NCI-H748 (cell line): ENCODE data around the gene GAREM1.

Experiments used
- DNase-seq: peaks from one replicate; lab custom pipeline; 2025; ENCODE audit not compliant: unreplicated experiment; lab: John Stamatoyannopoulos, UW

Gene GAREM1

DNA sequence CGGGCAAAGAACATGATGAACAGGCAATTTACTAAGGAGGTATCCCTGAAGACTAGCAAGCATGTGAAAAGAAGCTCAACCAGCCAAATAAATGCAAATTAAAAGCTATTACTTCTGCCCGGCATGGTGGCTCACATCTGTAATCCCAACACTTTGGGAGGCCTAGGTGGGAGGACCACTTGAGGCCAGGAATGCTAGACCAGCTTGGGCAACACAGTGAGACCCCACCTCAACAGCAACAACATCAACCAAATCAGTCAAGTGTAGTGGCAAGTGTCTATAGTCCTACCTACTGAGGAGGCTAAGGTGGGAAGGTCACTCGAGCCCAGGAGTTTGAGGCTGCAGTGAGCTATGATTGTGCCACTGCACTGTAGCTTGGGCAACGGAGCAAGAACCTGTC is 141.7 kb downstream of the GAREM1 start:
- DNase-seq, result no peak

DNA sequence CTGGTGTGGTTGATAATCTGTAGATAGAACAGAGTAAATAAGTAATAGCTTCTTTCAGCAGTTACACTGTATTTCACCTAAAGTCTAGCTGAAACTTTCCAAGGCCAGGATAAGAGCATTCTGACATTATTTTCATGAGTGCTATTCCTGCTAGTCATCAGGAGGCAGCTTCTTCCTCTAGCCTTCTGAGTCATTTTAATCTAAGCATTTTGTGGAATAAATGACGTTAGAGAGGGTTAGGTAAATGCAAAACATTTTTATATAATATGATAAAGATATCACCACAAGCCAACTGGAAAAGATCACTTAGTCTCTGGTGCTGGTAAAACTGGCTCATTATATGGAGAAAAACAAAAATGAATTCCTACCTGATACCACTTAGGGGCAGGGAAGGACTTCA is 142.3 kb downstream of the GAREM1 start:
- DNase-seq, result no peak

DNA sequence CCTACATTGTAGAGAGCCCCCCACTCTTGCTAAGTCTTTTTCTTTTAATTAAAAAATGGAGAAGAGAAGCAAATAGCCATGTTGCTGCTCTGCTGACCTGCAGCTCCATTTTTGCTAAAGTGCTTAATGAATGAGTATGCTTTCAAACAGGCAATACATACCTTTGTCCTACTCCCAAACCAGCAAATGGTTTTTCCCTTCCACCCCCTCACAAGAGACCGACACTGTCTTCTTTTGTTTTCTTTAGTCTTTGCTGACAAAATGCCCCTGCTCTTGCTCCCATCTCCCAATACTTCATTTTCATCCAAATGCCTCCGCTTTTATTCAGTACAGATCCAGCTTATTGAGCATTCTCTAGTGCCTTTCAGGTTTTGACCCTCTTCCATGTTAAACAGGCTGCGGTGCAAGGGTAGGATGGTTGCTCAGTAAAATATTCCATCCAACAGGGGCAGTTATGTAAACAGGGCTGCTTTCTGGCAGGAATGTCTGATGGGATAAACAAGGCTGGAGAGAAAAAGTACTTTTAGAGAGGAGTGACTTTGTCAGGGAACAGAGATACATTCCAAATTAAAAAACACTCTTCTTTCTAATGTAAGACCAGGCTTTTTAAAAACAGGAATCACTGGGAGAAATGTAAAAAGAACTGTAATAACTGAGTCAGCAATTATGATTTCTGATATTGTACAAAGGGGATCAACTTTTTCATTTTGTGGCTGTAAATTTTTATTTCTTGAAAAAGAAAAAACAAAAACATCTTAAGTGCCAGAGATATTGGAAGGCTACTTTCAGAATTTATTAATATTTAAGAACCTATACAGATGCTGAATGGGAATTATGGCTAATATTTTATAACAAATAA is 144.0 kb downstream of the GAREM1 start:
- DNase-seq, result no peak

DNA sequence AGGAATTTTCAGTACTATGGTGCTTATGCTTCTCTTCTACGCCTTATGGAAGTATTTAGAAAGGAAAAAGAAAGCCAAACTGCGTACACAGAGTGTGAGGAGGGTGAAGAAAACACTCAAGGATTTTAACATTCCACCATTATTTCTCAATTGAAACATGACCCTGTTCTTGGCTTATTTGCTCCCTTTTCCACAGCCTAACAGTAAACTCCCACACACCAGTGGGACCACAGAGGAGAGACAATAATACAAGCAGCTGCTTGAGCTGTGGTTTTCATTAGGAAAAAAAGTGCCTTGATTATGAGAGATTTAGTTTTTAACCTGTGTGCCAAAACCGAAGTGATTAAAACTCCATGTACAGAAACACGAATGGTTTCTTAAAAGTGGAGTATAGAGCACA is 146.5 kb downstream of the GAREM1 start:
- DNase-seq, result no peak

DNA sequence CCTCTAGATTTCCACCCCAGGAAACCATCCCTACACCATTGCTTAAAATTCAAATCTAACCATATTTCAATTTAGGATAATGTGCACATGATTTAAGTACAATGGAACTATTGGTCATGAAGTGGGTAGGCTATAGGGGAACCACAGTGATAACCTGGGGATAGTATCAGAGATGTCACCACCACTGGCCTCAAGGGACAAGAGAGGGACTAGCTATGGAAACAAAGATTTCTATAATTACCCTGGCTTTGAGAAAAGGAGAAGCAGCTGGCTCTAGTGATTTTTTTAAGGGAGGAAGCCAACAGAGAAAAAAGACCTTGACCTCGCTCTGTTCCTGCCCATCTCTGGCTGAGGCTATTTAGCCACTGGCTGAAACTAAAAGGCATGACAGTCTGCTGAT is 148.9 kb downstream of the GAREM1 start:
- no peak for DNase-seq

DNA sequence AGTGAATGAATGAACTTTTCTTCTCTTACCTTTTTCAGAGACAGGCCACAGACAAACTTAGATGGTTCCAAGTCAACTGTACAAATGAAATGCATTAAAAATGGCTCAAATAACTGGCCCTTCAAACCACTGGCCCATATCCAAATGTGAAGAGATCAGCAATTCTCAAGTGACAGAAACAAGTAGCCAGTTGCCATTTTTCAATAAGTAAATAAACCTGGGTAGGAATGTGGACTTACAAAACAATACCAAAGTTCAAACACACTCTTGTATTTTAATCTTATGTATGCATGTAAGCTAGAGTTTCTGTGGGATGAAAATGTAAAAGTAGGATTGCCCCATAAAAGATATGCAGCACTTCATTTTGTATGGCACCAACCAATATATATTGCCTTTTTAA is 151.6 kb downstream of the GAREM1 start:
- DNase-seq, result no peak

DNA sequence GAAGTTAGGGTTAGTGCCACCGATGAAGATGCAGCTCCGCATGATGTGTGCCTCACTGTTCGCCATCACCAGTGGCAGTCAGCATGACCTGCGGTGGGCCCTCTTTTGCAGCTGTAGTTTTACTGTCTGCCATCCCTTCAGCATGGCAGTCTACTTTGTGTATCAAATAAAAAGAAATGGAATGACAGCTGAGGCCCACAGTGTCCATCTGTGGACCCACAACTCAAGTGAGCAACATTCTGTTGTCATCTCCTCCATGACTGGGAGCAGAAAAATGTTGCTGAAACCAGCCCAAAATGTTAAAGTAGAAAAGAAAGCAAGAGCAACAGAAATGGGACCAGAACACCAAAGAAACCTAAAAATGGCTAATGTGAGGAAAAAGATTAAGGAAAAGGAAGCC is 152.1 kb downstream of the GAREM1 start:
- DNase-seq, result no peak

DNA sequence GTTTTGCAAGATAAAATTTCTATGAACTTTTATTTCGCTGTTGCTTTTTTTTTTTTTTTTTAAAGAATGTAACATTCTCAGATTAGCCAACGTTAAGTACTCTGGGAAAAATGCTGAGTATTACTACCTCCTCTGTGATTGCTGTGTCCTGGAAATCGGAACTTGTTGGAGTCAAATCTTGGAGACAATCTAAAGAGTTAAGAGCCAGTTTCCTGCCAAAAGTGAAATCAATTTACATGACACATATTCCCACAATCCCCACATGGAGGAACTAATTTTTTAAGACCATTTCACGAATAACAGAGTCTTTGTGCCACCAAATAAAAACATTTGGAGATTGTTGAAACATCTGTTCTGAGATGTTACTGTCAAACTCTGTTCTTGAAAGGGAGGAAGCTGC is 153.0 kb downstream of the GAREM1 start:
- no peak for DNase-seq

DNA sequence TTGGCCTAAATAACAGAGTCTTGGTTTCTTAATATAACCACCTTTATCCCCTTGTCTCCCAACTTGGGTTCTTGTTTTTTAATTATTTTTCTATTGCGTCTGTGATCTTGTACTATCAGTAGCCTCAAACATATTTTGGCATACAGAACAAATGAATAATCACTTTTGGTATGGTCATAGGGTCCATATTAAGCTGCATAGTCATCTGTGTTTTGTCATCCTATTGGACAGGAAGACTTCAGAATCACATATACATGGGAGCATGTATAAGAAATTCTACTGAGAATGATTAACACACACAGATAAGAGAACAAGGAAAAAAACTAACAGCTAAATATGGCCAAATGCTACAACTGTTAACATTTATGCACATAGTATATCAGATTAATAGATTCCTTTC is 154.8 kb downstream of the GAREM1 start:
- no peak for DNase-seq

DNA sequence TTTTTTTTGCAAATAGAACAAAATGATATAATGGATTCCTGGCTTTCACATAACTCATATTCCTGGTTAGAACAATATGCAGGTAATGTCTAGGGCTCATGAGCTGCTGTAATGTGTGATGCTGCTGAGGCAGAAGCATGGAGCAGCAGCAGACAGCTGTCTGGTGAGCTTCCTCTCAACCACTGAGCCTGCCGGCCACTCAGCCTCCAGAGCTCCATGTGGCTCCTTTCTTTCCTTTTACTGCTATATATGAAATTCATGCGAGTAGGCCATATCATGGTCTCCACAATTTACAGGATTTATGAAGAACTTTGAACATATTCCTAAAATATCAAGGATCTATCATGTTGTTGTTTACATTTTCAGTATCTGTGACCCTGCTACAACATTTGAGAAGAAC is 159.9 kb downstream of the GAREM1 start:
- DNase-seq, result peak; percentile 18

DNA sequence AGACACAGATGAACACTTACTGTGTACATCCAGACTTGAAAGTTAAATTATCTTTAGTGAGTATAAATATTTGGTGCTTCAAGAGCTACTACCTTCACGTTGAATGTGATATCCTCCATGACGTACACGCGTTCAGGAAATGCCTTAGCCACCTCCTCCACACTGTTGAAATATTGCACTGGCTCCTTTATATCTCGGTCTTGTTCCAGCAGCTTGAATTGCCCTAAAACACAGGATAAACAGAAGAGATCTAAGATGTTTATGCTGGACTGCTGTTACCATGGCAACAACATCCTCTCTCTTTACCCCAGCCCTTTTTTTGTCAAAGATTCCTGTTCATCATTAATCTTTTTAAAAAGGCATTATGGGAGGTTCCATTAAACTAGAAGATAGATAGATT is 160.6 kb downstream of the GAREM1 start:
- peak; percentile 56 for DNase-seq

DNA sequence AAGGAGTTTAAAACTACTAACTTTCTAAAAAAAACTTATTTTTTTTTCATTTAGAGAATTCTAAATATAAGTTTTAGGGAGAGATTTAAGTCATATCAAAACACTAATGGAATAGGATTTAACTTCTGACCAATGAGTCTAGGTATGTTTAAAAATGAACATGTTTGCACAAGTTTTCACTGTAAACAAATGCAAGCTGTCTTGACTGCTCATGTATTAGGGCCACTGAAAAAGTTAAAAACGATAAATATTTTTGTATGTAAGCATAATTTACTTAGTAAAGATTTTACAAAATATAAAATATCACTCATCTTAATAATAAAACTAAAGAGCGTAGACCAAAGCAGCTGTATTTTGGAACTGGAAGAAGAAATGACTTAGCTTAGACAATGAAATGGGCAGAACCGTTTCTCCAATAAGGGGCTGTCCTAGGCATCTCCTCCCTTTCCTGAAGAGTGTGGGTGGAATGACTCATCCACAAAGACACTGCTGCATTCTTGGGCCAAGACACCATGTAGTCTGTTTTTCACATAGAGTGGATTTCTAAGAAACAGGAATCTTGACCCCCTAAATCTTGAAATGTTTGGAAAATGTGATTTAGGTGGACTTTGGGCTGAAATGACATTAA is 162.1 kb downstream of the GAREM1 start:
- DNase-seq, result no peak

DNA sequence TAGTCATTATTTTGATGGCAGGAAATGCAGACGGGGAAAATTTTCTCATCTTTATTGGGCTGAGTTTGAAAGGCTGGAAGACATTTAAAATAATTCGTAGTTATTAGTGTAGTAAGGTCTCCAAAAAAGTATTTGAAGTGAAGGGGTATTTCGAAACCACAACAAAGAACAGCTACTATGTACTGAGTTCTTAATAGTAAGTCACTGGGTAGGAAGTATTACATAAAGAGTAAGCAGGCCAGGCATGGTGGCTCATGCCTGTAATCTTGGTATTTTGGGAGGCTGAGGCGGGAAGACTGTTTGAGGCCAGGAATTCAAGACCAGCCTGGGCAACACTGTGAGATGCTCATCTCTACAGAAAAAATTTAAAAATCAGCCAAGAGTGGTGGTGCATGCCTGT is 167.3 kb downstream of the GAREM1 start:
- DNase-seq, result no peak

DNA sequence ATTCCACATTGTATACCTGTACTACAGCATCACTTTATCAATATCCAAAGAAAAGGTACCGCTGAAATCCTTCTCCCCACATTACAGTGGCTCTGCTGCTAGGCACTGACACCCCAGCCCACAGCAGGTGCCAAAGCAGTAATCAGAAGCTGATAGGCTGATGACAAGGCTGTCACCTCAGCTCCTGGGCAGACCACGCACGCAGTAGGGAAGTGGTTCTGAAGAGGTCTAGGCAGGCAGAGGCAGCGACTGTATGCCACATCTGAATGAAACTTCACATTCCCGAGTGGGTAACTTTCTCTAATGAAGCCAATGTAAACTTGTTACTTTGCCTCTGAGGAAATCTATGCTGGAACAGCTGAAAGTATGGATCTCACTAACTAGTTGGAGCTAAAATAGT is 167.9 kb downstream of the GAREM1 start:
- DNase-seq, result no peak

DNA sequence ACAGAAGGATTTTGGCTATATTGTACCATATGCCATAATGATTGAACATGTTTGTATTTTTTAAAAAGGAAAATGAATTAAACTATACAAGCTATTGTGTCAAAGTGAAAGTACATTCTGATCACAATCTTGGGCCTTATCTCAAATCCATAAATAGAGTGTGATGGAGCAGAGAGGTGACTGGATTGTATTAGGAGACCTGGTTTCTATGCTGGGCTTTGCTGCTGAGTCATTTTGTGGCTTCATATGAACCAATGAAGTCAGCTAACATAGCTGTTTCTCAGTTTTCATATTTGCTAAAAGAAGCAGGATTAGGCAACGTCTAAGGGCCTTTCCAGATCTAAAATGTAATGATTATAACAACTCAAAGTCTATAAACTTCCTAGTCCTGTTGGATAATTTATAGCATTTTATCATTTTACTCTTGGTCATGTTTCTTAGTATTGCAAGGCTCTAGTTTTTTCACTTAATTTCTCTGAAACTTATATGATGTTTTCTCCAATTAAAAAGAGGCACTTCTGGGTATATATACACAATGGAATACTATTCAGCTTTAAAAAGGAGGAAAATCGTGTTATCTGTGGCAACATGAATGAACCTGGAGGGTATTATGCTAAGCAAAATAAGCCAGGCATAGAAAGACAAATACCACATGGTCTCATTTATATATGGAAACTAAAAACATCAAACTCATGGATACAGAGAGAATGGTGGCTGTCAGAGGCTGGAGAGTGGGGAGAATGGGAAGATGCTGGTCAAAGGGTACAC is 168.5 kb downstream of the GAREM1 start:
- DNase-seq, result no peak

DNA sequence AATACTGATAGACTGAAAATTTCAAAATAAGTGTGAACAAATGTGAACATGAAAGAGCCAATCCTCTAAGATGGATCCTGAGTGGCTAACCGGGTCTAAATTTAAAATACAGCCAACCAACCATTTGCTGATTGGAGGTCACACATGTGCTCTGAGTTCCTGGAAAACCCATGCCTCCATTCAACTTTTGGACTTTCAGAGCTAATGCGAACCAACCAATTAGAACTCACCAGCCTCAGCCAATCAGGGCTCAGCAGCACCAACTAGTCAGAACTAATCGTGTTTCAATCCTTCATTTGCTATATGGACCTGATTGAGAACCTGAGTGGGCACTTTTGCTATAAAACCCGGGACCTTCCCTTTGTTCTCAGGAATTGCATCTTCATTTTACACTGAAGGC is 169.3 kb downstream of the GAREM1 start:
- DNase-seq, result no peak

DNA sequence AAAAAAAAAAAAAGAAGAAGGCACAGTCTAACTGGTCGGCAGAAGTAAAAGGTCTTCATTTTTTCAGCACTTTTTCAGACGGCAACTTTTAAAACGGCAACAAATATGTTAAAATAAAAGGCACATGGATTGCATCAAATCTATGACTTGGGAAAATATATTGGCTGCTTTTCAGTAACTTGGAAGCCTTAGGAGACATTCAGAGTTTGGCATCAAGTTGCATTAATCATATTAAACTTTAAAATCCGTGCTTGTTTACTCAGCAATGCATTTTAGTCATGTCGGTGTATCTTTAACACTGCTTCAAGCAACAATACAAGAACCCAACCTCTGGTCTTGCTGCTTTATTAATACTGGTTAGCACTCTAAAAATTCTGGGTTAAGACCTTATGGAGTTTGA is 169.8 kb downstream of the GAREM1 start:
- no peak for DNase-seq

DNA sequence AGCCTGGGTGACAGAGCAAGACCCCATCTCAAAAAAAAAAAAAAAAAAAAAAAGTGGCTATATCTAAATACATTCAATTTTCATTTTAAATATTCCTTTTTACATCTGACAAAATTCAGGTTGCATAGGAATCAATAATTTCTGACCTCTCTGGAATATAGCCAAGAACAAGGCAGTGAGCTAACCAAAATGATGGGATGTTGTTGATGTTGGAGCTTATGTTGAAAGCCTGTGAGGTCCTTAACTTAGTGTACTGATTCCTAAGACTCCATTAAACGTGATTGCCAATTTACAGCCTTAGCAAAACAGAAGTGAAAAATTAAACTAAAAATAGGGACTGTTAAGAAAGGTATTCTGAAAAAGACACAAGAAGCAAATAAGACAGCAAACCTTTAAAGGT is 171.2 kb downstream of the GAREM1 start:
- no peak for DNase-seq

DNA sequence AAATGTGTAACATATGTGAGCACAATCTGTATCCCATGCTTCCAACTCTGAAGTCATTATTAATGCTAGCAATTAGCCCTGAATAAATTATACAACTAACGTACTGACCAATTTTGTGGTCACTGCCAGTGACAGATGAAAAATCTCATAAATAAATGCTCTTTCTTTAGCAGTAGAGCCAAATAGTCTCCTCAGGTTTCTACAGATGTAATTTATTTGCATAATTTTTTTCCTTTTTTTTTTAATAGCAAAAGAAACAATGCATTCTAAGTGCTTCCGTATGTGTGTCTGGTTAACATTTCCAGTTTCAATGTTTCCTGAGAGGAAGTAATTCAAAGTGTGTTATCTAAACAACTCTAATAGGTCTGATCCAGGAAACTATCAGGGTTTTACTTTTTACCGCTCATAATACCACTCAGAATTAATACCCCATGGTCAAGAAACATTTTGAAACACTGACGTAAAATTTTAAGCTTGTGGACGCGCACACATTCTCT is 172.5 kb downstream of the GAREM1 start:
- no peak for DNase-seq

DNA sequence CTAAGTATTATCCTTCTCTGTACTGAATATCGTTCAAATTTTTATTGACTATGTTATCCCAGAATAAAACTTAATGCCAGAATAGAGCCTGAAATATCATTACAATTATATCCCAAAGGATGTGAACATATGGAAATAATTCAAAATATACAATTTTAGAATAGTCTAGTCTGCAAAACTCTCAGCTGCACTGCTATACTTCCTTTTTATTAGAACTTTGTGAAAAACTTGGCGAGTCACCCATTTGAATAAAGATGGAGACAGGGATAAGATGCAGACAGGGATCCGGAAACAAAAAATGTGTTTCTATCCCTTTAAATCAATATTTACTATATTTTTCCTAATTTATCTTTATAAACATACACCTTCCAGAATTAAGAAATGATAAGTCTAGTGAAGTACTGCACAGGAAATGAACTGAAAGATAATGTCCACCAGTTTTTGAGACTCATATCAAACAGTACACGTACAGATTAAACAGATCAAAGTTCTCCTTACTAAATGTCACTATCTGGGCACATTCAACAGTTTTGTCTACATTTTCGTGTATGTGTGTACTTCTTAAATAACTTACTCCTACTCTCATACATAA is 173.0 kb downstream of the GAREM1 start:
- no peak for DNase-seq

DNA sequence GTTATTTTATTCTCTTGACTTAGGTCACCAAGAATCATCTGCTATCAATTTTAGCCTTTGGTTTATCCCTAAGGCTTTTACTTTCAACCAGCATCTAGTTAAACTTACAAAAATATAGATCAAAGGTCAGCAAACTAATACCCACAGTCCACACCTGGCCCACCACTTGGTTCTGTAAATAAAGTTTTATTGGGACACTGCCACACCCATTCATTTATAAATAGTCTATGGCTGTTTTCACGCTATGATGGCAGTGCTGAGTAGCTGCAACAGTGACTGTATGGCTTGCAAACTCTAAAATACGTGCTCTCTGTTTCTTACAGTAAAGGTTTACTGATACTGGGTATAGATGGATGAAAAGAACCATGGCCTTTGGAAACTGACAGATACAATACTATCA is 173.8 kb downstream of the GAREM1 start:
- no peak for DNase-seq
